Hematopoietic multipotent progenitor cell (in vitro differentiated cells): Measurements from ENCODE around the gene C1QTNF1. TPM values are rescaled to one million over a fixed set of nuclear protein-coding genes. Genes with fewer than 3 reads are reported as not detected.

ENCODE experiments used
- DNase-seq, 3 donors: peaks; one replicate each; pipeline ENCODE4 v3.0.0-alpha.2; 2011 to 2015; ENCODE audit warnings: low read depth in 2 of 3, low spot score in 2 of 3
- total RNA-seq: library from RNA; depleted of rRNA; stranded (reverse); fragments of >200 nt; gene quantifications from one replicate; pipeline ENCODE4 v1.2.3, GENCODE V29; 2012

Gene C1QTNF1
- total RNA-seq, 1 donor, result 0.54 TPM

DNA sequence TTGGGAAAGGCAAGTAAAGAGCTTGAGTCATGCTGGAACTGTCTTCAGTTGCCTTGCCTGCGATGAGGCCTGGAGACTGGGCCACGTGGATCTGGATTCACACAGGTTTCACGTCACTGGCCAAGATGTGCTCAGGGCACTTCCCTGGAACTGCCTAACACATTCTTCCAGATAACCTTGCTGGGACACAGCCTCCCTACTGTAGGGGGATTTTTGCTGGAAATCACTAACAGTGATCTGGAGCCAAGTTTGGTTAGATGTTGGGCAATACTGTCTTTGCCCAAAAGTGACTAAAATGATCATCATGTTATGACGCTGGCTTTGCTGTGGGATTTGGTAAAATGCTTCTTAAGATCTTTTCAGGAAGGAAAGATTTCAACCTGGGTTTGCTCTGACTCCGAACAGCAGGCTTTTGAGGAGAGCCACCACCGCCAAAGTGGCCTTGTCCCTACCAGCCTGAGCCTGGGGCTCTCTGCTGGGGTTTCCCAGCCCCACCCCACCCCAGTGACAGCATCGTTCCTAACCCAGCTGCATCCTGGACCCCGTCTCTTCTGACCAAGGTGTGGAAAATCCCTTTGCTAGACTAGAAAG lies 14.7 kb downstream of the C1QTNF1 start:
- DNase-seq, result no peak

DNA sequence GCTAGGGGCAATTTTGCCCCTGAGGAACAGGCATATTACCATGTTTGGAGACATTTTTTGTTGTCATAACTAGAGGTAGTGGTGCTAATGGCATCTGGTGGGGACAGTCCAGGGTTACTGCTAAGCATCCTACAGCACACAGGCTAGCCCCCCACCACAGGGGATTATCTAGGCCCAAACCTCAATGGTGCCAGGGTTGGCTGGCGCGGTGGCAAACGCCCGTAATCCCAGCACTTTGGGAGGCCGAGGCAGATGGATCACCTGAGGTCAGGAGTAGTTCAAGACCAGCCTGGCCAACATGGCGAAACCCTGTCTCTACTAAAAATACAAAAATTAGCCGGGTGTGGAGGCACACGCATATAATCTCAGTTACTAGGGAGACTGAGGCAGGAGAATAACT lies 15.2 kb downstream of the C1QTNF1 start:
- DNase-seq, result no peak

DNA sequence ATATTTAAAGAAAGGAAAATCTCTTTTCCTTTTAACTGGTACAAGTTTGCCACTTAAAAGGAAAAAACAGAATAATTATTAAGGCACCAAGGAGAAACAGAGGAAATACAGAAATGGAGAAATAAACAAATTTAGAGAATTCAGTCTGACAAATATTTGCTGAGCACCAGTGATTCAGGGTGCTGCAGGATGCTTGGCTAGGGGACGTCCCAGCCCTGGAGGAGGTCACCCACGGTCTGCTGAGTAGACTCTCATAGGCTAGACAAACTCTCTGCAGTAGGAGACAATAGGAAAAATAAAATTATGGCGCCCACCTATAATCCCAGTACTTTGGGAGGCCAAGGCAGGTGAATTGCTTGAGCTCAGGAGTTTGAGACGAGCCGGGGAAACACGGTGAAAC lies 15.9 kb downstream of the C1QTNF1 start:
- no peak for DNase-seq

DNA sequence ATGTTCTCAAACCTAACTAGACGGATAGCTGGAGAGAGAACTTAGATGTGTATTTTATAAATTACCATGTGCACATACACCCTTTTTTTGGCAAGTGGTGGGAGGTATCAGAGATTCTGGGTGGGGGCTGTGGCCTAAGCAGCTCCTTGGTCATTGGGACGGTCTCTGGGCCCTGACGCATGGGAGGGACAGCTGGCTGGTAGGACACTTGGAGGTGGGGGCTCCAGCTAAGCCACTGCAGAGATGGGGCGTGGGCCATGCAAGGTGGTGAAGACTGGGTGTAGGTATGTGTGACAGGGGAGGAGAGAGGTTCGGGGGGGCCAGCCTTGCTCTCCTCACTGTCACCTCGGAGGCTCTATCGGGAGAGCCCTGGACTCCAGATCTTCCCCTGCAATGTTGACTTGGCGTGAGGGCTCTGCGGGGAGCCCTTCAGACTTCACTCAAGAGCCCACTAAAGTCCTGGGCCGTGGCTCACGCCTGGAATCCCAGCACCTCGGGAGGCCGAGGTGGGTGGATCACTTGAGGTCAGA lies 17.1 kb downstream of the C1QTNF1 start:
- no peak for DNase-seq

DNA sequence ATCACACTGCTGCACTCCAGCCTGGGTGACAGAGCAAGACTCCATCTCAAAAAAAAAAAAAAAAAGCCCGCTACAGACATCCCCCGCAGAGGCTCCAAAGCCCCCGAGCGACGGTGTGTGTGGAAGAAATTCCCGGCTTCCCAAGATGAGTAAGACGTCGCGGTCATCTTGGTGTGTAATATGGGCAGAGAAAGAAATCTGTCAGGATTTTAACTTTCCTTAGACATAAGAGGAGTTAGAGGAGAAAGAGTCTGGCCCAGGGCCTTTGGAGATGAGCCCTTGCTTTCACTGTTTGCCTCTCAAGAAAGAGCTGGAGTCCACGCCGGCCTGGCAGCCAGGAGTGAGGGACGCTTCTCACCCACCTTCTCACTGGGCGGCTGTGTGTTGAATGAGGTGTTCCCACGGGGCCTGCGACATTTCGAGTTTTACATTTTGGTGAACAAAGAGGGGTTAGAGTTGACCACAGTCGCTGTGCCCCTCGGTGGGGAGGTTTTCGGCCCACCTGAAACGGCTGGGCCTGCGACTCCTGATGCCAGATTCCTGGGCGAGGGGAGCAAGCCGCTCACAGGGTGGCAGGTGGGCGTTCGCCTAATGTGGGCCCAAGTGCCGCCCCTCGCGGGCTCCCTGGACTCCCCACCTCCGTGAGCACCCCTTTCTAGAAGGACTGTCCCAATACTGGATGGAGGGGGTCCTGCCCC lies 17.9 kb downstream of the C1QTNF1 start:
- DNase-seq, result no peak

DNA sequence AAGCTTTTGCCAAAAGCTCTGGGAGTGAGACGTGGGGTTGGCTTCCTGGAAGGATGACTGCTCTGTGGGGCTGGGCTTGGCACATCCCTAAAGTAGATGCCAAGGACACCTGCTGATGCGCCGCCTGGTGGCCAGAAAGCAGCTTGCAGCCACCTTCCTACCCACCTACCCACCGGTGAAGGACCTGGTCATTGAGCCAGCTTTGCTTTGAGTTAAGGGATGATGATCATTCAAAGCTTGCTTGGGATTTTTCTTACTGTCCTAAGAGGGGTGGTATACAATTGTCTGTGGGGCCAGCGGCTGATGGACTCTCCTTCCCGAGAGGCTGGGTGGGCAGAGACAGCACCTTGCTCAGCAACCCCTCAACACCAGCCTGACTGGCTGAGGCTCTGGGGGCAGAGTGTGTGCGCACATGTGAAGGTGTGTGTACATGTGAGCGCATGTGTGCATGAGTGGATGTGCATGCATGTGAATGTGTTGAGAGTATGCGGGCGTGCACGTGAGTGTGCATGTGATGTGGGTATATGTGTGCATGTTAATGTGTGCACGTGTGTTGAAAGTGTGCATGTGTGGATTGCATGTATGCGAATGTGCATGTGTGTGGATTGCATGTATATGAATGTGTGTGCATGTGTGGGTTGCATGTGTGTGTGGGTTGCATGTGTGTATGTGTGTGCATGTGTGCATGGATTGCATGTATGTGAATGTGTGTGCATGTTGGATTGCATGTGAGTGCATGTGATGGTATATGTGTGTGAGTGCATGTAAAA lies 18.6 kb downstream of the C1QTNF1 start:
- DNase-seq, result peak in 2 of 3 donors; percentile 60 to 74

DNA sequence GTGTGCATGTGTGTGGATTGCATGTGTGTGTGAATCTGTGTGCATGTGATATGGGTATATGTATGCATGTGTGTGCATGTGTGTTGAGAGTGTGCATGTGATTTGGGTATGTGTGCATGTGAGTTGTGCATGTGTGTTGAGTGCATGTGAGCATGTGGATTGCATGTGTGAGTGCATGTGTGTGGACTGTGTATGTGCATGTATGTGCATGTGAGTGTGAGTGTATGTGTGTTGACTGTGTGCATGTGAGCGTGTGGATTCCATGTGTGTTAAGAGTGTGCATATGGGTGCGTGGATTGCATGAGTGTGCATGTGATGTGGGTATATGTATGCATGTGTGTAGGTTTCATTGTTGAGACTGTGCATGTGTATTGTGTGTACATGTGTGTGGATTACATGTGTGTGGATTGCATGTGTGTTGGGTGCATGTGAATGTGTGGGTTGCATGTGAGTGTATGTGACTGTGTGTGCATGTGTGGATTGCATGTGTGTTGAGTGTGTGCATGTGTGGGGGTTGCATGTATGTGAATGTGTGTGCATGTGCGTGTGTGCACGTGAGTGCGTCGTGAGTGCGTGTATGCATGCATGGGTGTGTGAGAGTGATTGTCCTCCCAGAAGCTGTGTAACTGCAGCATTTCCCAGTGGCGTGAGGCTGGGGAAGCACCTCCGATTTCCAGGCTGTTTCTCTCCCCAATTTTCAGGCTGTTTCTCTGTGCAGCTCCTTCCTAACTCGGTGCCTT lies 19.4 kb downstream of the C1QTNF1 start:
- no peak for DNase-seq

DNA sequence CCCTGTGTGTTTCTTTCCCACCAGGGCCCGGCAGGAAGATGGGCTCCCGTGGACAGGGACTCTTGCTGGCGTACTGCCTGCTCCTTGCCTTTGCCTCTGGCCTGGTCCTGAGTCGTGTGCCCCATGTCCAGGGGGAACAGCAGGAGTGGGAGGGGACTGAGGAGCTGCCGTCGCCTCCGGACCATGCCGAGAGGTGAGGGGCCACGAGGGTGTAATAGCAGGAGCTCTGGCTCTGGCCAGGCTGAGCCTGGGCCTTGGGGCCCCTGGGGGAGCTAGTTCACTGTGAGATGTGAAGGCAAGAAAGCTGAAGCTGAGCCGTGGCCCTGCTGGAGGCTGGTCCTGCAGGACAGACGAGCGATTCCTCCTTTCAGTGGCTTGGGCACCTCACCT lies 20.0 kb downstream of the C1QTNF1 start:
- DNase-seq, result no peak

DNA sequence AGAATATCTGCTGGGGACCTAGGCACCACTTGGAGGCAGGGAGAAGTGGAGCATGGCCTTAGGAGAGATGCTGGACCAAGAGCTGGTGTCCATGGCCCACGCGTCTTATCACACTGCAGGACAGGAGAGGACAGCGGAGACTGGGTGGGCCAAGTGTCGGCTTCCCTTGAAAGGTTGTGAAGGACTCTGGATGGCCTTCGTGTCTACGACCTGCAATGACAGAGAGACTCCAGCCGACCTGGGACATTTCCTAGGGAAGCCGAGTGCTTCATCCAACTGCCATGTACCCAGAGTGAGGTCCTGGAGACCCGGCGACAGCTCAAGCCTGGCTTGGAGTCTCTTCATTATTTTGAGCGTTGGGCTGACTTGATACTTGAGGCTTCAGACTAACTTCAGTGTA lies 20.5 kb downstream of the C1QTNF1 start:
- DNase-seq, result no peak

DNA sequence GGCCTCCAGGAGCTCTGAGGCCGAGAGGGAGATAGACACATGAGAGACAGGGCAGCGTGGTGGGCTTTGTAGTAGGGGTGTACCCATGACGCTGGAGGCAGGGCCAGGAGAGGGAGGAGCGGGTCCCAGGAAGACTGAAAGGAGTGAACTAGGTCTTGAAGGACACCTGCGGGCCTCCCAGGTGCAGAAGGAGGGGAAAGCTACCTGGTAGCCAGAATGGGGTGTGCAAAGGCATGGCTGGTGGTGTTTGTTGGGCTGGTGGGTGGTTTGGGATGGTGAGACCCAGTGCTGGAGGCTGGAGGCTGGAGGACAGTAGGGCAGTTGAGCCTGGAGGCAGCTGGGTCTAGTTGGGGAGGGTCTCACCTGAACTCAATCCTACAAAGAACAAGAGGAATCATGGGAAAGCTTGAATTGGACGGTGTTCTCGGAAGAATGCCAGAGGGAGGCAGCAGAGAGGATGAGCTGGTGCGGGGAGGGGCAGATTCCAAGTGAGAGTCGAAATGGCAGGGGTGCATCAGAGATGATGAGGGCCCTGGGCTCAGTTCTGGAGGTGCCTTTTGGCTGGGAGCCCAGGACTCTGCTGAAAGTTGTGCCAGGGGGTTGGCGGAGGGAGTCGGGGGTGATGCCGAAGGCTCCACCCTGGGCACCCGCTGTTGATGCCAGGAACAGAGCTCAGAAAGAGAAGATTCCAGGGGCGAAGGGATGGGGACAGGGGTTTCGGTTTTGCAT lies 21.2 kb downstream of the C1QTNF1 start:
- DNase-seq, result no peak

DNA sequence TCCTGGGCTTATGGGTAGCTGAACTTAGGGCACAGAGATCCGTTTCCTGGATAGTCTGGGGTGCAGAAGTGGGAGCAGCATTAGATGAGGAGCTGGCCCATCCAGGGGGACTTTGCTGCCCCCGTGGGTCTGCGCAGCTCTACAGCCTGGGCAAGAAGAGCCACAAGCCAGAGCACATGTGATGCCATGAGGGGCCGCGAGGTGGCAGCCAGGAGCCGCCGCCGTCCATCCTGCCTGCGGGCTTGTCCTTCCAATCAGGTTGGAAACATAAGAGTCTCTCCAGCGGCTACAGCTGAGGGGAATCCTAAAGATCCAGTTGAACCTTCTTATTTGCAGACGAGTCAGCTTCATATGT lies 21.9 kb downstream of the C1QTNF1 start:
- DNase-seq, result peak in 2 of 3 donors; percentile 59 to 75

DNA sequence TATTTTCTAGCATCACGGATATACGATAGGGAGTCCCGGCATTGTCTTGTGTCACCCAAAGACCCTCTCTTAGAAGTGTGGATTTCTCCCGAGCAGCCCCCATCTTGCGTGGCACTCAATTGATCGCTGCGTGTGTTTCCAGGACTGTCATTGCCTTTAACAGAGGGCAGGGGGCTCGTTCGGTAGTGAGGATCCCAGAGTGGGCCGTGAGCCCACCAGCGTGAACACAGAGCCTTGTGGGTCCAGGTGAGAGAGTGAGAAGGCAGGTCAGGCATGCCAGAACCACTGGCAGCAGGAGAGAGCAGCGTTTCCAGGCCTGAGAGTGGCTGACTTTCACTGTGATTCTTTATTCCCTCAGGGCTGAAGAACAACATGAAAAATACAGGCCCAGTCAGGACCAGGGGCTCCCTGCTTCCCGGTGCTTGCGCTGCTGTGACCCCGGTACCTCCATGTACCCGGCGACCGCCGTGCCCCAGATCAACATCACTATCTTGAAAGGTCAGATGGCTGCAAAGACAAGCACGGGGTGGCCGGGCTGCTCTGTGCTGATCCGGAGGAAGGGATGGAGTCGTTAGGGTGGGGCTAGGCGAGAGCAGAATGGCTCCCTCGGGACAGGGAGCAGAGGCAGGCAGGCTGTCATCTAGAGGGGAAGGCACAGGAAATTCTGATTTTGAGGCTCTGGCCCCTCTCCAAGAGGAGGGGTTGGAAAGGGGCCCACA lies 22.4 kb downstream of the C1QTNF1 start:
- no peak for DNase-seq

DNA sequence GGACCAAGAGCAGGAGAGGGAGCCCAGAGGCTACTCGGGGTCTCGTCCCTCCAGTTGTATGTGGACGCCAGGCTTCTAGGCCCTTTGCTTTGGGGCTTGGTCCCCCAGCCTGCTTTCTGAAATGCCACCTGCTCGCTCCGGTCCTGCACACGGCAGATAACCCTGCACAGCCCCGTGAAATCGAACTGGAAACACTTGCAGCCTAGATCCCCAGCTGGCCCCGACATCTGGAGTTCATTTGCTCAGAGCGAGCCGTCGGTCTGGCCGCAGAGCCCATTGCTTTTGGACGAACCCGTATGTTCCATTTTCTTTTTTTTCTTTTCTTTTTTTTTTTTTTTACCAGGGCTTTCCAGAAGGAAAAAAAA lies 22.9 kb downstream of the C1QTNF1 start:
- no peak for DNase-seq

DNA sequence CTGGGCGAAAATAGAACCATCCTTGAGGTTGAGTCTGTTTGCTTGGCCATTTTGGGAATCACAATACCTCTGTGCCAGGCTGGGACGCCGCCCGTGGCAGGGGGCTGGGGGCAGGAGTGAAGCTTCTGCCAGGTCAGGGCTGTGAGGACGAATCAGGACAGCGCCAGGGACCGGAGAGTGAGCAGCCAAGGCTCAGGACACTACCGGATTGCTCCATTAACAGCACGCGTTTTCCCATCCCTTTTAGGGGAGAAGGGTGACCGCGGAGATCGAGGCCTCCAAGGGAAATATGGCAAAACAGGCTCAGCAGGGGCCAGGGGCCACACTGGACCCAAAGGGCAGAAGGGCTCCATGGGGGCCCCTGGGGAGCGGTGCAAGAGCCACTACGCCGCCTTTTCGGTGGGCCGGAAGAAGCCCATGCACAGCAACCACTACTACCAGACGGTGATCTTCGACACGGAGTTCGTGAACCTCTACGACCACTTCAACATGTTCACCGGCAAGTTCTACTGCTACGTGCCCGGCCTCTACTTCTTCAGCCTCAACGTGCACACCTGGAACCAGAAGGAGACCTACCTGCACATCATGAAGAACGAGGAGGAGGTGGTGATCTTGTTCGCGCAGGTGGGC lies 23.4 kb downstream of the C1QTNF1 start:
- DNase-seq, result no peak

DNA sequence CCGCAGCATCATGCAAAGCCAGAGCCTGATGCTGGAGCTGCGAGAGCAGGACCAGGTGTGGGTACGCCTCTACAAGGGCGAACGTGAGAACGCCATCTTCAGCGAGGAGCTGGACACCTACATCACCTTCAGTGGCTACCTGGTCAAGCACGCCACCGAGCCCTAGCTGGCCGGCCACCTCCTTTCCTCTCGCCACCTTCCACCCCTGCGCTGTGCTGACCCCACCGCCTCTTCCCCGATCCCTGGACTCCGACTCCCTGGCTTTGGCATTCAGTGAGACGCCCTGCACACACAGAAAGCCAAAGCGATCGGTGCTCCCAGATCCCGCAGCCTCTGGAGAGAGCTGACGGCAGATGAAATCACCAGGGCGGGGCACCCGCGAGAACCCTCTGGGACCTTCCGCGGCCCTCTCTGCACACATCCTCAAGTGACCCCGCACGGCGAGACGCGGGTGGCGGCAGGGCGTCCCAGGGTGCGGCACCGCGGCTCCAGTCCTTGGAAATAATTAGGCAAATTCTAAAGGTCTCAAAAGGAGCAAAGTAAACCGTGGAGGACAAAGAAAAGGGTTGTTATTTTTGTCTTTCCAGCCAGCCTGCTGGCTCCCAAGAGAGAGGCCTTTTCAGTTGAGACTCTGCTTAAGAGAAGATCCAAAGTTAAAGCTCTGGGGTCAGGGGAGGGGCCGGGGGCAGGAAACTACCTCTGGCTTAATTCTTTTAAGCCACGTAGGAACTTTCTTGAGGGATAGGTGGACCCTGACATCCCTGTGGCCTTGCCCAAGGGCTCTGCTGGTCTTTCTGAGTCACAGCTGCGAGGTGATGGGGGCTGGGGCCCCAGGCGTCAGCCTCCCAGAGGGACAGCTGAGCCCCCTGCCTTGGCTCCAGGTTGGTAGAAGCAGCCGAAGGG lies 24.2 kb downstream of the C1QTNF1 start:
- no peak for DNase-seq

DNA sequence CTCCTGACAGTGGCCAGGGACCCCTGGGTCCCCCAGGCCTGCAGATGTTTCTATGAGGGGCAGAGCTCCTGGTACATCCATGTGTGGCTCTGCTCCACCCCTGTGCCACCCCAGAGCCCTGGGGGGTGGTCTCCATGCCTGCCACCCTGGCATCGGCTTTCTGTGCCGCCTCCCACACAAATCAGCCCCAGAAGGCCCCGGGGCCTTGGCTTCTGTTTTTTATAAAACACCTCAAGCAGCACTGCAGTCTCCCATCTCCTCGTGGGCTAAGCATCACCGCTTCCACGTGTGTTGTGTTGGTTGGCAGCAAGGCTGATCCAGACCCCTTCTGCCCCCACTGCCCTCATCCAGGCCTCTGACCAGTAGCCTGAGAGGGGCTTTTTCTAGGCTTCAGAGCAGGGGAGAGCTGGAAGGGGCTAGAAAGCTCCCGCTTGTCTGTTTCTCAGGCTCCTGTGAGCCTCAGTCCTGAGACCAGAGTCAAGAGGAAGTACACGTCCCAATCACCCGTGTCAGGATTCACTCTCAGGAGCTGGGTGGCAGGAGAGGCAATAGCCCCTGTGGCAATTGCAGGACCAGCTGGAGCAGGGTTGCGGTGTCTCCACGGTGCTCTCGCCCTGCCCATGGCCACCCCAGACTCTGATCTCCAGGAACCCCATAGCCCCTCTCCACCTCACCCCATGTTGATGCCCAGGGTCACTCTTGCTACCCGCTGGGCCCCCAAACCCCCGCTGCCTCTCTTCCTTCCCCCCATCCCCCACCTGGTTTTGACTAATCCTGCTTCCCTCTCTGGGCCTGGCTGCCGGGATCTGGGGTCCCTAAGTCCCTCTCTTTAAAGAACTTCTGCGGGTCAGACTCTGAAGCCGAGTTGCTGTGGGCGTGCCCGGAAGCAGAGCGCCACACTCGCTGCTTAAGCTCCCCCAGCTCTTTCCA lies 25.1 kb downstream of the C1QTNF1 start:
- DNase-seq, result no peak

DNA sequence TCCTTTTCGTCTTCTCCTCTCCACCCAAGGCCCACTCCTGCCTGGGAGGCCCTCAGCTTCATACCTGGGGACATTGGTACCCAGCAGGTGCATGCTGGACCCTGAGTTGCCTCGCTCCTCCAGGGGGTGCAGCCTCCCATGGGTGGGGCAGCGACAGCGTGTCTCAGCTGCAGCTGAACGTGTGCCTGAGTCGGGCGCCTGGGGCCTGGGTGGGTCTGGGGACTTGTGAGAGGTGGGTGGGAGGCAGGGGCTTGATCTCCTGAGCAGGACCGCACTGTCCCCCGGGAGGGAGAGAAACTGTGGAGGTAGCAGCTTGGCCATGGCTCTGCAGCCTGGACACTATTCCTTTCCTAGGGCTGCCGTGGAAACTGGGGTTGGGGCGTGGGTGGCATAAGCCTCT lies 25.9 kb downstream of the C1QTNF1 start:
- no peak for DNase-seq
